Neural progenitor cell (in vitro differentiated cells): Measurements from ENCODE around the gene LRIT1. TPM values are rescaled to one million over a fixed set of nuclear protein-coding genes. Genes with fewer than 3 reads are reported as not detected.

Source experiments
- DNase-seq: peaks from one replicate; pipeline ENCODE4 v3.0.0-alpha.2; 2016; ENCODE audit warnings: low spot score
- H2AFZ ChIP-seq: fragments of 200-600 bp; sonication (generic); replicated peaks from 2 replicates; pipeline ENCODE4 v1.6.1; 2016; ENCODE audit warnings: antibody characterized with exemption
- H3F3A ChIP-seq: fragments of 200-600 bp; sonication (generic); 2 replicates; pipeline ENCODE4 v1.6.1; 2016; ENCODE audit warnings: antibody characterized with exemption, low read depth
- H3K27ac ChIP-seq: fragments of 200-600 bp; sonication (generic); 2 replicates; pipeline ENCODE4 v1.5.1; 2016; ENCODE audit warnings: mild to moderate bottlenecking
- H3K27me3 ChIP-seq: fragments of 200-600 bp; sonication (generic); 2 replicates; pipeline ENCODE4 v1.6.1; 2016; ENCODE audit warnings: mild to moderate bottlenecking, moderate library complexity
- H3K36me3 ChIP-seq: fragments of 200-600 bp; sonication (generic); 2 replicates; pipeline ENCODE4 v1.5.1; 2016
- H3K4me1 ChIP-seq: fragments of 200-600 bp; sonication (generic); 2 replicates; pipeline ENCODE4 v1.6.1; 2016; ENCODE audit warnings: mixed run types
- H3K4me2 ChIP-seq: fragments of 200-600 bp; sonication (generic); 2 replicates; pipeline ENCODE4 v1.6.1; 2016
- H3K4me3 ChIP-seq: fragments of 200-600 bp; sonication (generic); 2 replicates; pipeline ENCODE4 v1.5.1; 2016
- H3K79me2 ChIP-seq: fragments of 200-600 bp; sonication (generic); 2 replicates; pipeline ENCODE4 v1.6.1; 2016; ENCODE audit warnings: low read depth
- H3K9ac ChIP-seq: fragments of 200-600 bp; sonication (generic); 2 replicates; pipeline ENCODE4 v1.6.1; 2016
- H3K9me3 ChIP-seq: fragments of 200-600 bp; sonication (generic); 2 replicates; pipeline ENCODE4 v1.5.1; 2016; ENCODE audit warnings: low read depth
- H4K20me1 ChIP-seq: fragments of 200-600 bp; sonication (generic); 2 replicates; pipeline ENCODE4 v1.6.1; 2016; ENCODE audit warnings: low read depth
- H3K27ac Mint-ChIP-seq: 3 replicates; pipeline ENCODE4 v1.8.0; 2021; ENCODE audit warnings: mixed read lengths
- H3K27me3 Mint-ChIP-seq: 2 replicates; pipeline ENCODE4 v1.8.0; 2022; ENCODE audit warnings: low read depth, mild to moderate bottlenecking, inconsistent platforms, moderate library complexity, mixed read lengths; ENCODE audit not compliant: insufficient read depth
- H3K36me3 Mint-ChIP-seq: 3 replicates; pipeline ENCODE4 v1.8.0; 2021; ENCODE audit warnings: mixed read lengths
- H3K4me1 Mint-ChIP-seq: 3 replicates; pipeline ENCODE4 v1.8.0; 2021; ENCODE audit warnings: mixed read lengths
- H3K4me3 Mint-ChIP-seq: 3 replicates; pipeline ENCODE4 v1.8.0; 2021; ENCODE audit warnings: mild to moderate bottlenecking, moderate library complexity, mixed read lengths
- H3K9me3 Mint-ChIP-seq: 3 replicates; pipeline ENCODE4 v1.8.0; 2020; ENCODE audit warnings: mixed read lengths
- EZH2 ChIP-seq: fragments of 200-600 bp; sonication (generic); IDR thresholded peaks from 2 replicates; pipeline ENCODE4 v1.6.1; 2017; ENCODE audit warnings: antibody characterized with exemption, mild to moderate bottlenecking, moderate library complexity
- EZH2phosphoT487 ChIP-seq: fragments of 200-600 bp; sonication (generic); IDR thresholded peaks from 2 replicates; pipeline ENCODE4 v1.6.1; 2017; ENCODE audit warnings: antibody characterized with exemption
- total RNA-seq: library from RNA; depleted of rRNA; stranded (reverse); fragments of >200 nt; gene quantifications from 2 replicates; pipeline ENCODE4 v1.2.3, GENCODE V29; 2015; ENCODE audit warnings: low replicate concordance
- TF ChIP-seq, protein P1 (sequence below): fragments of 200-600 bp; sonication (generic); IDR thresholded peaks from 2 replicates; pipeline ENCODE4 v1.5.1; 2017; ENCODE audit warnings: antibody characterized with exemption, mild to moderate bottlenecking

Gene LRIT1
- total RNA-seq, 1 donor from 2014 or later, result not detected

DNA sequence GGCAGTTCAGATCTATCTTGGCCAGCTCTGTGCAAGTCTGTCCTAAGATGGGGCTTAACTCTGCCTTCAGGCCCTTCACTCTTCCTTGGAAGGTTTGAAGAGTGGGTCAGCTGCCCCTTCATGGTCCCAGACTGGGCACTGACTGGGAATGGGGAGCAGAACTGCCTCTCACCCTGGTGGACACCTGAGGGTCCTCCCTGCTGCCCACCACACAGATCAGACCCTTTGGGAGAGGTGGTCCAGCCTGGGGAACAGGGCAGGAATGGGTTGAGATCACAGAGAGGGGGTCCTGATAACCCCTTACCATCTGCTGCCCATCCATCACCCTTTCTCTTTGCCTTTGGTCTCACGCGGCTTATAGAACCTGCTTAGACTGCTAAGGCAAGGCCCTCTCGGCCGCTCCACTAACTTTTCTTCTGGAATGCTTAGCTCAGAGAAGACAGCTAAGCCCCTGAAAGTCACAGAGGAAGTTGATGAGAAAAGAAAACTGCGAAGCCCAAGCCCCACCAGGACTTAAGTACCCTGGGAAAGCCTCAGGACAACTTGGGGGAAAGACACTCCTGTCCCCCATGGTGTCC is 47.4 kb downstream of the LRIT1 start:
- Histone ChIP-seq H2AFZ (peak overlapping the region; percentile 85), H3K4me2 (peak overlapping the region; percentile 100)
- no peak for DNase-seq

DNA sequence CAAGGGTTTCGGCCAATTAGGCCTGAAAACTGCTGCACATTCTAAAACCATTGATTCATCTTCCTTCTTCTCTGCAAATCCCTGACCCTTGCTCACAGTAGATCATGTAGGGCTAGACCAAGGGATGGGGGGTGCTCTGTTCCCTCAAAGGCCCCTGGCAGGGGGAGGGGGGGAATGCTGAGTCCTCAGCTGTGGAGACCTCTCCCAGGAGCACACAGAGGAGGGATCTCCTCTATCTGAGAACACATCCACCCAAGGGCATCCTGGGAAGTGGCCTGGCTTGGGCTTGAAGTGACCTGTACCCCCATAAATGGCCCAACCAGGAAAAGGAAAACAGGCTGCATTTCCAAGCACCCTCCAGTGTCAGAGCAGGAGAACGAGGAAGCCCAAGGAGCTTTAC is 48.0 kb downstream of the LRIT1 start:
- Mint-ChIP-seq H3K27me3 (peaks cover 36% of the 10 kb centered on the region), H3K9me3 (peaks cover 2% of the 10 kb centered on the region), H3K36me3 (no peaks in the 10 kb centered on the region), H3K27ac (no peak overlapping the region), H3K4me3 (no peak overlapping the region), H3K4me1 (peaks cover 10% of the 10 kb centered on the region)
- Histone ChIP-seq H3K27ac (no peak overlapping the region), H3K36me3 (no peaks in the 10 kb centered on the region), H2AFZ (no peak overlapping the region), H3K4me2 (no peak overlapping the region), H3K79me2 (no peaks in the 10 kb centered on the region), H3K27me3 (peaks cover 47% of the 10 kb centered on the region), H3K4me1 (no peaks in the 10 kb centered on the region), H3K9me3 (no peaks in the 10 kb centered on the region), H3K9ac (no peak overlapping the region), H4K20me1 (no peaks in the 10 kb centered on the region), H3K4me3 (no peak overlapping the region), H3F3A (no peaks in the 10 kb centered on the region)
- no peak for DNase-seq
- TF ChIP-seq, protein P1, sequence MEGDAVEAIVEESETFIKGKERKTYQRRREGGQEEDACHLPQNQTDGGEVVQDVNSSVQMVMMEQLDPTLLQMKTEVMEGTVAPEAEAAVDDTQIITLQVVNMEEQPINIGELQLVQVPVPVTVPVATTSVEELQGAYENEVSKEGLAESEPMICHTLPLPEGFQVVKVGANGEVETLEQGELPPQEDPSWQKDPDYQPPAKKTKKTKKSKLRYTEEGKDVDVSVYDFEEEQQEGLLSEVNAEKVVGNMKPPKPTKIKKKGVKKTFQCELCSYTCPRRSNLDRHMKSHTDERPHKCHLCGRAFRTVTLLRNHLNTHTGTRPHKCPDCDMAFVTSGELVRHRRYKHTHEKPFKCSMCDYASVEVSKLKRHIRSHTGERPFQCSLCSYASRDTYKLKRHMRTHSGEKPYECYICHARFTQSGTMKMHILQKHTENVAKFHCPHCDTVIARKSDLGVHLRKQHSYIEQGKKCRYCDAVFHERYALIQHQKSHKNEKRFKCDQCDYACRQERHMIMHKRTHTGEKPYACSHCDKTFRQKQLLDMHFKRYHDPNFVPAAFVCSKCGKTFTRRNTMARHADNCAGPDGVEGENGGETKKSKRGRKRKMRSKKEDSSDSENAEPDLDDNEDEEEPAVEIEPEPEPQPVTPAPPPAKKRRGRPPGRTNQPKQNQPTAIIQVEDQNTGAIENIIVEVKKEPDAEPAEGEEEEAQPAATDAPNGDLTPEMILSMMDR, result no peak
- TF ChIP-seq EZH2 (no peak), EZH2phosphoT487 (no peak)

More for the DNA sequence above, 47.4 kb downstream of the LRIT1 start:
- no peaks in the 10 kb centered on the region for H3K36me3 ChIP-seq
- Mint-ChIP-seq H3K4me3 (peak overlapping the region; percentile 81), H3K36me3 (no peaks in the 10 kb centered on the region), H3K27me3 (peaks cover 40% of the 10 kb centered on the region), H3K27ac (no peak overlapping the region), H3K9me3 (peaks cover 2% of the 10 kb centered on the region), H3K4me1 (peaks cover 10% of the 10 kb centered on the region)
- no peaks in the 10 kb centered on the region for H3K79me2 ChIP-seq
- H3K9me3 ChIP-seq, result no peaks in the 10 kb centered on the region
- no peaks in the 10 kb centered on the region for H3F3A ChIP-seq
- no peaks in the 10 kb centered on the region for H4K20me1 ChIP-seq
- H3K27me3 ChIP-seq, result peaks cover 47% of the 10 kb centered on the region
- H3K27ac ChIP-seq, result no peak overlapping the region
- TF ChIP-seq EZH2phosphoT487, result no peak
- no peak overlapping the region for H3K9ac ChIP-seq
- H3K4me3 ChIP-seq, result peak overlapping the region; percentile 71
- no peaks in the 10 kb centered on the region for H3K4me1 ChIP-seq

DNA sequence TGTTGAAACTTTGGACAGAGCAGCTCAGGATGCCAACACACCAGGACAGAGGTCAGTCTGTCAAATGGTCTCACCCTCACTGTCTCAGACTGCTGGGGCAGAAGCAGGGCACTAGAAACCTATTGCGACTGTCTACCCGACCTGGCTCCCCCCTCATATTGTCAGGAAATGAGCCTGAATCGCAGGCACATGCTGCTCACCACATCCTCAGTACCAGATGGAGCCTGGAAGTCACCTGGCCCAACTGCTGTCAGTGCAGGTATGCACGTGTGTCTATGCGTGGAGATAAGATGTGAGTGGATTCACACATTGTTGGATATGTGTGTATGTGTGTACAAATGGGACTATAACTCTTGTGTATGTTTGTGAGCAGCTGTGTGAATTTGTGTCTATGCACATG is 50.2 kb downstream of the LRIT1 start:
- TF ChIP-seq EZH2phosphoT487 (no peak), EZH2 (no peak)
- TF ChIP-seq, protein P1, result no peak
- Histone ChIP-seq H2AFZ (no peak overlapping the region), H3K4me1 (no peaks in the 10 kb centered on the region), H3K9me3 (no peaks in the 10 kb centered on the region), H3K27me3 (peaks cover 36% of the 10 kb centered on the region), H3K4me3 (no peak overlapping the region), H3K27ac (no peak overlapping the region), H3F3A (no peaks in the 10 kb centered on the region), H4K20me1 (no peaks in the 10 kb centered on the region), H3K4me2 (no peak overlapping the region), H3K79me2 (no peaks in the 10 kb centered on the region), H3K36me3 (no peaks in the 10 kb centered on the region), H3K9ac (no peak overlapping the region)
- H3K27me3 Mint-ChIP-seq, result peaks cover 24% of the 10 kb centered on the region
- no peak for DNase-seq
- H3K4me3 Mint-ChIP-seq, result no peak overlapping the region
- H3K9me3 Mint-ChIP-seq, result peaks cover 2% of the 10 kb centered on the region
- no peaks in the 10 kb centered on the region for H3K36me3 Mint-ChIP-seq
- no peak overlapping the region for H3K27ac Mint-ChIP-seq
- H3K4me1 Mint-ChIP-seq, result peaks cover 2% of the 10 kb centered on the region

DNA sequence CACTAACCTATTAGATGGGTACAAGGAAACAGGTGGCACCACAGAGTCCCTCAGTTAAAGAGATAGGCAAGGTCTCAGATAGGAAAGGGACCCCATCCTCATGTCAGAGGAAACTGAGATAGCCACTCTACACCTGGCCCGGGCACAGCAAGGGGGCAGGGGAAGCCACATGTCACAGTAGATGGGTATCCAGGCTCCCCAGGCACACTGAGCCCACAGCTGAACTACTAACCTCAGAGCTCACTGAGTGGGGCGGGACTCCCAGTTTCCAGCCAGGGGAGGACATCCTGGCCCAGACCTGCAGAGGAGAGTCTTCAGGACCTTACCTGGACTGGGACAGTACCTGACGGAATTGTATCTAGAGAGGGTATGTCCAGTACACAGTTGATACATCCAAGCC is 50.7 kb downstream of the LRIT1 start:
- no peaks in the 10 kb centered on the region for H3K36me3 ChIP-seq
- H3K79me2 ChIP-seq, result no peaks in the 10 kb centered on the region
- H3K9me3 Mint-ChIP-seq, result peaks cover 2% of the 10 kb centered on the region
- no peak overlapping the region for H3K9ac ChIP-seq
- peaks cover 31% of the 10 kb centered on the region for H3K27me3 ChIP-seq
- no peak overlapping the region for H3K27ac Mint-ChIP-seq
- no peak overlapping the region for H3K4me3 ChIP-seq
- H3K36me3 Mint-ChIP-seq, result no peaks in the 10 kb centered on the region
- H3K4me1 Mint-ChIP-seq, result peaks cover 2% of the 10 kb centered on the region
- H3K9me3 ChIP-seq, result no peaks in the 10 kb centered on the region
- no peaks in the 10 kb centered on the region for H3K4me1 ChIP-seq
- no peak for TF ChIP-seq EZH2phosphoT487
- TF ChIP-seq, protein P1, result no peak
- TF ChIP-seq EZH2, result no peak
- DNase-seq, result no peak
- H3K4me3 Mint-ChIP-seq, result no peak overlapping the region
- H3K4me2 ChIP-seq, result no peak overlapping the region
- H3F3A ChIP-seq, result no peaks in the 10 kb centered on the region
- H2AFZ ChIP-seq, result no peak overlapping the region
- no peak overlapping the region for H3K27ac ChIP-seq
- H3K27me3 Mint-ChIP-seq, result peaks cover 22% of the 10 kb centered on the region
- no peaks in the 10 kb centered on the region for H4K20me1 ChIP-seq
